H1 (cell line): Measurements from ENCODE around the gene PRPF6. TPM values are rescaled to one million over a fixed set of nuclear protein-coding genes. Genes with fewer than 3 reads are reported as not detected.

Experiments
- CTCF ChIA-PET: fragments of 300-600 bp; sonication (Branson Sonifier 250); formaldehyde crosslinking; loops from one replicate; lab custom pipeline; 2021; ENCODE audit not compliant: partially characterized antibody; lab: Charles Lee
- POLR2A ChIA-PET: fragments of 300-600 bp; sonication (Branson Sonifier 250); formaldehyde crosslinking; loops from one replicate; lab custom pipeline; 2021; ENCODE audit warnings: inconsistent platforms; ENCODE audit not compliant: partially characterized antibody; lab: Charles Lee
- DNase-seq, 2 experiments: peaks; one replicate each; pipeline versions ENCODE4 v3.0.0 to v3.0.0-alpha.2; 2010 to 2022; ENCODE audit warnings: low spot score in 2 of 2, low read depth in 1 of 2, mixed read lengths in 1 of 2
- FAIRE-seq: peaks from 2 replicates; lab custom pipeline; 2011; peaks lifted over from hg19 to GRCh38; lab: Jason Lieb, UNC
- H2AFZ ChIP-seq: 2 replicates; pipeline ENCODE4 v1.8.1; 2012; ENCODE audit warnings: low read length, inconsistent platforms
- H2AK5ac ChIP-seq: 2 replicates; pipeline ENCODE4 v1.6.1; 2013; ENCODE audit warnings: low read depth, low read length
- H2BK120ac ChIP-seq: replicated peaks from 2 replicates; pipeline ENCODE3; 2013; ENCODE audit warnings: low read depth, low read length, inconsistent platforms
- H2BK12ac ChIP-seq: 2 replicates; pipeline ENCODE4 v1.6.1; 2013; ENCODE audit warnings: low read depth, low read length
- H2BK15ac ChIP-seq: 2 replicates; pipeline ENCODE4 v1.6.1; 2013; ENCODE audit warnings: low read length
- H2BK20ac ChIP-seq: 2 replicates; pipeline ENCODE4 v1.6.1; 2013; ENCODE audit warnings: low read length
- H2BK5ac ChIP-seq: 2 replicates; pipeline ENCODE4 v1.6.1; 2013; ENCODE audit warnings: low read depth, low read length
- H3K14ac ChIP-seq: 2 replicates; pipeline ENCODE4 v1.6.1; 2013; ENCODE audit warnings: inconsistent platforms; ENCODE audit not compliant: insufficient read length
- H3K18ac ChIP-seq: 2 replicates; pipeline ENCODE4 v1.6.1; 2013; ENCODE audit warnings: low read length; ENCODE audit errors: extremely low read depth
- H3K23ac ChIP-seq: 2 replicates; pipeline ENCODE4 v1.6.1; 2013; ENCODE audit warnings: inconsistent platforms; ENCODE audit not compliant: insufficient read length
- H3K23me2 ChIP-seq: 2 replicates; pipeline ENCODE4 v1.6.1; 2013; ENCODE audit warnings: low read depth, low read length
- H3K27ac ChIP-seq: 2 replicates; pipeline ENCODE4 v1.6.1; 2011; ENCODE audit warnings: low read depth, low read length, inconsistent platforms
- H3K27me3 ChIP-seq, 4 experiments: replicated peaks in 1 of 4; 1 replicate in 1 of 4; 2 replicates in 3 of 4; pipeline versions ENCODE4 v1.6.1 to v1.8.1; 2011 to 2013; ENCODE audit warnings: low read length in 3 of 4, mild to moderate bottlenecking in 3 of 4, inconsistent platforms in 2 of 4, mixed read lengths in 2 of 4, moderate library complexity in 1 of 4; ENCODE audit not compliant: control insufficient read depth in 3 of 4, insufficient read depth in 3 of 4; ENCODE audit errors: extremely low read depth in 1 of 4
- H3K36me3 ChIP-seq, 4 experiments: 2 replicates each; pipeline versions ENCODE4 v1.6.1 to v1.8.1; 2011 to 2013; ENCODE audit warnings: mild to moderate bottlenecking in 4 of 4, low read length in 3 of 4, moderate library complexity in 2 of 4, control low read depth in 1 of 4, inconsistent platforms in 1 of 4; ENCODE audit not compliant: insufficient read depth in 4 of 4, control insufficient read depth in 2 of 4
- H3K4ac ChIP-seq: replicated peaks from 2 replicates; pipeline ENCODE3; 2013; ENCODE audit warnings: low read length, low read depth, mixed read lengths, inconsistent platforms; ENCODE audit not compliant: insufficient read length
- H3K4me1 ChIP-seq, 4 experiments: replicated peaks in 1 of 4; 1 replicate in 1 of 4; 2 replicates in 3 of 4; pipeline versions ENCODE4 v1.6.1 to v1.8.1; 2011 to 2013; ENCODE audit warnings: low read length in 3 of 4, inconsistent platforms in 2 of 4, mixed read lengths in 1 of 4; ENCODE audit not compliant: insufficient read depth in 4 of 4, control insufficient read depth in 3 of 4
- H3K4me2 ChIP-seq, 2 experiments: 2 replicates each; pipeline versions ENCODE4 v1.6.1 to v1.8.1; 2011 to 2013; ENCODE audit warnings: low read depth in 2 of 2, low read length in 2 of 2, control low read depth in 1 of 2, inconsistent platforms in 1 of 2, mild to moderate bottlenecking in 1 of 2; ENCODE audit not compliant: insufficient read depth in 1 of 2
- H3K4me3 ChIP-seq, 4 experiments: fragments of 200-600, 300-600 bp in 1 of 4; sonication (generic), shearing (Covaris generic), sonication (Bioruptor Twin) in 1 of 4; 2 replicates each; pipeline versions ENCODE4 v1.5.1 to v1.8.1; 2011 to 2016; ENCODE audit warnings: low read length in 4 of 4, low read depth in 3 of 4, control low read depth in 2 of 4, inconsistent platforms in 2 of 4, mild to moderate bottlenecking in 2 of 4, mixed read lengths in 1 of 4, moderate library complexity in 1 of 4; ENCODE audit not compliant: insufficient read depth in 2 of 4; ENCODE audit errors: extremely low read depth in 1 of 4
- H3K56ac ChIP-seq: replicated peaks from 2 replicates; pipeline ENCODE3; 2013; ENCODE audit warnings: low read depth, mild to moderate bottlenecking, mixed read lengths, low read length, inconsistent platforms; ENCODE audit not compliant: insufficient read length
- H3K79me1 ChIP-seq: 2 replicates; pipeline ENCODE4 v1.6.1; 2013; ENCODE audit warnings: low read depth, low read length, control low read depth
- H3K79me2 ChIP-seq, 2 experiments: 2 replicates each; pipeline versions ENCODE4 v1.6.1 to v1.8.1; 2012 to 2013; ENCODE audit warnings: low read length in 2 of 2, mild to moderate bottlenecking in 2 of 2, inconsistent platforms in 1 of 2; ENCODE audit not compliant: insufficient read depth in 2 of 2, control insufficient read depth in 1 of 2
- H3K9ac ChIP-seq, 4 experiments: replicated peaks in 1 of 4; 1 replicate in 1 of 4; 2 replicates in 3 of 4; pipeline versions ENCODE4 v1.6.1 to v1.8.1; 2011 to 2013; ENCODE audit warnings: low read depth in 3 of 4, low read length in 3 of 4, control low read depth in 2 of 4, mild to moderate bottlenecking in 2 of 4, moderate library complexity in 2 of 4, inconsistent platforms in 1 of 4; ENCODE audit errors: extremely low read depth in 1 of 4
- H3K9me3 ChIP-seq, 2 experiments: 2 replicates each; pipeline versions ENCODE4 v1.6.1 to v1.8.1; 2012 to 2013; ENCODE audit warnings: mild to moderate bottlenecking in 2 of 2, moderate library complexity in 2 of 2, control low read depth in 1 of 2, inconsistent platforms in 1 of 2, low read depth in 1 of 2, low read length in 1 of 2, mixed read lengths in 1 of 2; ENCODE audit not compliant: insufficient read depth in 2 of 2
- H4K20me1 ChIP-seq, 2 experiments: replicated peaks in 1 of 2; 2 replicates each; pipeline versions ENCODE3 to v1.8.1; 2011 to 2013; ENCODE audit warnings: inconsistent platforms in 2 of 2, low read length in 2 of 2, mild to moderate bottlenecking in 1 of 2; ENCODE audit not compliant: insufficient read depth in 2 of 2, control insufficient read depth in 1 of 2
- H4K5ac ChIP-seq: 2 replicates; pipeline ENCODE4 v1.6.1; 2013; ENCODE audit warnings: low read length, low read depth, mixed read lengths, inconsistent platforms; ENCODE audit not compliant: insufficient read length
- H4K8ac ChIP-seq: 2 replicates; pipeline ENCODE4 v1.8.0; 2013; ENCODE audit warnings: mild to moderate bottlenecking, moderate library complexity, low read length, inconsistent platforms; ENCODE audit not compliant: insufficient read depth; ENCODE audit errors: extremely low read depth
- H4K91ac ChIP-seq: replicated peaks from 2 replicates; pipeline ENCODE3; 2013; ENCODE audit warnings: low read length, mixed read lengths, inconsistent platforms; ENCODE audit not compliant: insufficient read length
- CHD1 ChIP-seq: IDR thresholded peaks from 2 replicates; pipeline ENCODE4 v1.6.1; 2012; ENCODE audit warnings: low read depth, low read length, improper control_type of control experiment
- CTCF ChIP-seq, 3 experiments: IDR thresholded peaks; 1 replicate in 2 of 3; 2 replicates in 1 of 3; pipeline versions ENCODE4 v1.5.1 to v1.6.1; 2011; ENCODE audit warnings: low read length in 3 of 3, mild to moderate bottlenecking in 3 of 3, inconsistent platforms in 2 of 3, low read depth in 1 of 3, moderate library complexity in 1 of 3; ENCODE audit not compliant: insufficient read depth in 1 of 3; ENCODE audit errors: control extremely low read depth in 1 of 3
- NRF1 ChIP-seq: IDR thresholded peaks from 2 replicates; pipeline ENCODE4 v1.6.1; 2011; ENCODE audit warnings: mild to moderate bottlenecking, low read depth, low read length, improper control_type of control experiment
- POLR2A ChIP-seq, 2 experiments: IDR thresholded peaks; 1 replicate in 1 of 2; 2 replicates in 1 of 2; pipeline ENCODE4 v1.6.1; 2011; ENCODE audit warnings: low read depth in 2 of 2, low read length in 2 of 2, mild to moderate bottlenecking in 2 of 2; ENCODE audit errors: control extremely low read depth in 1 of 2
- RFX5 ChIP-seq: IDR thresholded peaks from 2 replicates; pipeline ENCODE4 v1.6.1; 2011; ENCODE audit warnings: low read depth, low read length, improper control_type of control experiment, borderline replicate concordance
- RXRA ChIP-seq: IDR thresholded peaks from 2 replicates; pipeline ENCODE4 v1.6.1; 2011; ENCODE audit warnings: low read depth, mild to moderate bottlenecking, low read length, moderate library complexity; ENCODE audit not compliant: insufficient read depth
- SP2 ChIP-seq: IDR thresholded peaks from 2 replicates; pipeline ENCODE4 v1.6.1; 2012; ENCODE audit warnings: mild to moderate bottlenecking, low read length, inconsistent platforms
- SUZ12 ChIP-seq: fragments of 200-600 bp; sonication (generic); IDR thresholded peaks from 2 replicates; pipeline ENCODE4 v1.6.1; 2012; ENCODE audit warnings: mild to moderate bottlenecking, inconsistent platforms, low read length, moderate library complexity, mixed read lengths
- ZNF274 ChIP-seq: IDR thresholded peaks from 2 replicates; pipeline ENCODE4 v1.7.0; 2012; ENCODE audit warnings: low read length, borderline replicate concordance; ENCODE audit errors: extremely low read depth
- WGBS, 2 experiments: shearing (Covaris generic) in 1 of 2; methylation state at CpG; one replicate each; pipeline versions ENCODE4 v1.1.6 to v1.1.7; 2013 to 2015; ENCODE audit warnings: low lambda C conversion rate in 2 of 2, mixed read lengths in 2 of 2, inconsistent platforms in 1 of 2, low coverage in 1 of 2, missing lambda C conversion rate in 1 of 2; ENCODE audit not compliant: insufficient replicate concordance in 2 of 2, insufficient coverage in 1 of 2, insufficient read length in 1 of 2; ENCODE audit errors: extremely low coverage in 1 of 2, missing lambda C conversion rate in 1 of 2; 5-methylcytosine and 5-hydroxymethylcytosine counted together
- polyA plus RNA-seq, 7 experiments: library from polyadenylated mRNA; depleted of rRNA in 3 of 7; stranded (reverse) in 5 of 7; unstranded in 2 of 7; fragments of >200 nt in 5 of 7; fragments of 200-250 nt in 2 of 7; gene quantifications; 1 replicate in 5 of 7; 2 replicates in 1 of 7; 4 replicates in 1 of 7; pipeline versions ENCODE4 v1.2.1 to v1.2.3, GENCODE V29; 2011 to 2013; ENCODE audit warnings: missing spikeins in 2 of 7, mixed read lengths in 2 of 7
- total RNA-seq: library from RNA; stranded (reverse); fragmentation: NEBNext Ultra II Directional; extraction: Animal tissue kit (Norgen Biotek cat#: 25700); gene quantifications from 2 replicates; pipeline ENCODE4 v1.2.1, GENCODE V29; 2021

The PRPF6 gene
- total and polyA plus RNA-seq, 2 of the 8 experiments (the other 6 are each of a cell fraction or from before 2014, with no cell fraction given), result 27.9 to 76.9 TPM

- Histone ChIP-seq H3K36me3 (peaks cover 0 to 10% (median 0%) of the 10 kb centered on the region in 4 experiments; a peak in 1 of 8 replicates), H3K23ac (no peak overlapping the region), H2BK120ac (no peak overlapping the region), H4K20me1 (no peaks in the 10 kb centered on the region), H2BK12ac (no peak overlapping the region), H3K4me2 (peak overlapping the region; percentile 17 to 53; a peak in 1 of 4 replicates), H3K9me3 (no peaks in the 10 kb centered on the region), H3K23me2 (peaks cover 4% of the 10 kb centered on the region; the same call in 1 of the 2 replicates), H3K4me1 (peaks cover 0 to 29% (median 13%) of the 10 kb centered on the region in 4 experiments; a peak in 6 of 7 replicates), H3K4me3 (no peak overlapping the region), H4K5ac (no peak overlapping the region), H3K9ac (no peak overlapping the region), H3K56ac (no peak overlapping the region), H3K14ac (no peak overlapping the region), H4K91ac (no peak overlapping the region), H4K8ac (no peak overlapping the region; the same call in 1 of the 2 replicates), H3K4ac (no peak overlapping the region), H3K18ac (no peak overlapping the region; the same call in 1 of the 2 replicates), H3K79me2 (no peaks in the 10 kb centered on the region), H3K27ac (no peak overlapping the region), H2BK5ac (no peak overlapping the region), H2BK15ac (peak overlapping the region; percentile 72; the same call in 1 of the 2 replicates), H3K27me3 (peaks cover 44 to 66% (median 56%) of the 10 kb centered on the region in 4 experiments), H3K79me1 (no peaks in the 10 kb centered on the region), H2BK20ac (no peak overlapping the region), H2AK5ac (0 out of 2 replicates have a peak overlapping the region, but pooled peaks have one; percentile 39), H2AFZ (no peak overlapping the region)
- POLR2A ChIA-PET, result interaction anchor here (0.6 to 2.0 kb wide), 5 partner anchors 9 to 392 kb away, joined by 3 to 9 read pairs (median 3); partner anchors contain the start of genes PCMTD2 and RTEL1
- CTCF ChIA-PET, result interaction anchor here (0.6 to 15.0 kb wide), 6 partner anchors 9 to 1651 kb away, joined by 3 to 139 read pairs (median 16); partner anchors contain the start of genes LKAAEAR1, OPRL1 and RGS19
- FAIRE-seq (no peak), DNase-seq (no peak)
- TF ChIP-seq CTCF (IDR thresholded peaks at IDR 0.05; ENCODE audit: control extremely low read depth in 1 of 3, insufficient read depth in 1 of 3, low read depth in 1 of 3, low read length in 3 of 3) (no peak), RXRA (no peak), RFX5 (no peak), SP2 (no peak), CHD1 (no peak), SUZ12 (no peak), POLR2A (IDR thresholded peaks at IDR 0.05; ENCODE audit: control extremely low read depth in 1 of 2, low read depth in 2 of 2, low read length in 2 of 2) (no peak), NRF1 (no peak), ZNF274 (no peak)
- 84% methylated on average over 23 of the region's 23 CpGs; no CpG with 5 or more reads in 1 of the 2 experiments for WGBS, 2 experiments
Observed at GRCh38 chr20:64050261-64051032, 69.5 kb downstream of the PRPF6 start.
